Fibroblast of the conjunctiva (primary cell): Measurements from ENCODE around the gene CCDC13.

ENCODE experiments used
- DNase-seq: peaks from one replicate; pipeline ENCODE4 v3.0.0-alpha.2; 2010; ENCODE audit warnings: low read depth

Gene CCDC13

GRCh38 chr3:42752441-42752840, 20.6 kb downstream of the CCDC13 start:
- DNase-seq: no peak

- DNase-seq: no peak
These were observed 21.4 kb downstream of the CCDC13 start for GRCh38 chr3:42751609-42752008.

- no peak for DNase-seq
These were observed 22.2 kb downstream of the CCDC13 start for GRCh38 chr3:42750834-42751233.

GRCh38 chr3:42749753-42750231, 23.3 kb downstream of the CCDC13 start:
- peak; percentile 33 for DNase-seq

GRCh38 chr3:42749025-42749752, 23.9 kb downstream of the CCDC13 start:
- no peak for DNase-seq

GRCh38 chr3:42747581-42747980, 25.5 kb downstream of the CCDC13 start:
- DNase-seq: no peak

- peak; percentile 76 for DNase-seq
These were observed 26.3 kb downstream of the CCDC13 start for GRCh38 chr3:42746455-42747450.

GRCh38 chr3:42745776-42746454, 27.1 kb downstream of the CCDC13 start:
- DNase-seq: no peak

GRCh38 chr3:42745291-42745745, 27.7 kb downstream of the CCDC13 start:
- DNase-seq: no peak

- DNase-seq: no peak
These were observed 29.7 kb downstream of the CCDC13 start for GRCh38 chr3:42743204-42743995.

GRCh38 chr3:42742688-42743087, 30.4 kb downstream of the CCDC13 start:
- DNase-seq: no peak

GRCh38 chr3:42742259-42742658, 30.8 kb downstream of the CCDC13 start:
- DNase-seq: no peak

- no peak for DNase-seq
These were observed 31.3 kb downstream of the CCDC13 start for GRCh38 chr3:42741796-42742195.

GRCh38 chr3:42739401-42740158, 33.5 kb downstream of the CCDC13 start:
- DNase-seq: no peak

GRCh38 chr3:42736531-42736930, 36.5 kb downstream of the CCDC13 start:
- no peak for DNase-seq

GRCh38 chr3:42736081-42736480, 37.0 kb downstream of the CCDC13 start:
- DNase-seq: no peak

GRCh38 chr3:42735615-42736014, 37.4 kb downstream of the CCDC13 start:
- DNase-seq: no peak

- no peak for DNase-seq
These were observed 38.0 kb downstream of the CCDC13 start for GRCh38 chr3:42735019-42735418.

GRCh38 chr3:42734263-42734860, 38.7 kb downstream of the CCDC13 start:
- DNase-seq: no peak
